Measurements from ENCODE around the gene MED13L.

Gene MED13L

GRCh38 chr12:115973968-115974724, 303.3 kb downstream of the MED13L start:
- DNase-seq (ENCODE audit: low read depth in 2 of 2): no peak

GRCh38 chr12:115973066-115973465, 304.4 kb downstream of the MED13L start:
- DNase-seq (ENCODE audit: low read depth in 2 of 2): no peak

GRCh38 chr12:115972241-115972640, 305.3 kb downstream of the MED13L start:
- DNase-seq (ENCODE audit: low read depth in 2 of 2): no peak

GRCh38 chr12:115968211-115968610, 309.3 kb downstream of the MED13L start:
- no peak for DNase-seq (ENCODE audit: low read depth in 2 of 2)

GRCh38 chr12:115966376-115966775, 311.1 kb downstream of the MED13L start:
- DNase-seq (ENCODE audit: low read depth in 2 of 2): no peak

- no peak for DNase-seq (ENCODE audit: low read depth in 2 of 2)
Observed at GRCh38 chr12:115964626-115965025, 312.9 kb downstream of the MED13L start.

GRCh38 chr12:115964214-115964613, 313.3 kb downstream of the MED13L start:
- DNase-seq (ENCODE audit: low read depth in 2 of 2): no peak

- DNase-seq (ENCODE audit: low read depth in 2 of 2): no peak
Observed at GRCh38 chr12:115962216-115962615, 315.3 kb downstream of the MED13L start.

GRCh38 chr12:115960868-115961802, 316.4 kb downstream of the MED13L start:
- DNase-seq (ENCODE audit: low read depth in 2 of 2): no peak

GRCh38 chr12:115957686-115958290, 319.7 kb downstream of the MED13L start:
- DNase-seq (ENCODE audit: low read depth in 2 of 2): no peak

GRCh38 chr12:115956659-115957058, 320.8 kb downstream of the MED13L start:
- DNase-seq (ENCODE audit: low read depth in 2 of 2): no peak

GRCh38 chr12:115956236-115956635, 321.3 kb downstream of the MED13L start:
- DNase-seq (ENCODE audit: low read depth in 2 of 2): no peak

GRCh38 chr12:115953450-115953849, 324.0 kb downstream of the MED13L start:
- DNase-seq (ENCODE audit: low read depth in 2 of 2): no peak

- DNase-seq (ENCODE audit: low read depth in 2 of 2): no peak
Observed at GRCh38 chr12:115953031-115953430, 324.5 kb downstream of the MED13L start.

- DNase-seq (ENCODE audit: low read depth in 2 of 2): no peak
Observed at GRCh38 chr12:115950959-115951358, 326.5 kb downstream of the MED13L start.

GRCh38 chr12:115949675-115950074, 327.8 kb downstream of the MED13L start:
- no peak for DNase-seq (ENCODE audit: low read depth in 2 of 2)

GRCh38 chr12:115947696-115948062, 329.8 kb downstream of the MED13L start:
- no peak for DNase-seq (ENCODE audit: low read depth in 2 of 2)

- DNase-seq (ENCODE audit: low read depth in 2 of 2): no peak
Observed at GRCh38 chr12:115946867-115947695, 330.4 kb downstream of the MED13L start.

- no peak for DNase-seq (ENCODE audit: low read depth in 2 of 2)
Observed at GRCh38 chr12:115946092-115946491, 331.4 kb downstream of the MED13L start.

GRCh38 chr12:115945491-115945885, 332.0 kb downstream of the MED13L start:
- DNase-seq (ENCODE audit: low read depth in 2 of 2): no peak

GRCh38 chr12:115944837-115945490, 332.5 kb downstream of the MED13L start:
- DNase-seq (ENCODE audit: low read depth in 2 of 2): no peak
